Renal cortex interstitium (tissue), 11 donors: Measurements from ENCODE around the gene ZC3H4. TPM values are rescaled to one million over a fixed set of nuclear protein-coding genes. Genes with fewer than 3 reads are reported as not detected.

Experiments used
- DNase-seq, 11 donors: peaks; one replicate each; pipeline ENCODE4 v3.0.0-alpha.2; 2013; ENCODE audit warnings: low read depth in 9 of 11, low spot score in 4 of 11; ENCODE audit errors: extremely low read depth in 1 of 11
- polyA plus RNA-seq, 3 donors: library from polyadenylated mRNA; unstranded; fragments of 120-200 nt; gene quantifications; one replicate each; pipeline ENCODE4 v1.2.1, GENCODE V29; 2013; ENCODE audit not compliant: insufficient read length in 3 of 3

The ZC3H4 gene
- polyA plus RNA-seq, 3 donors = 31.6 to 42.7 (median 42.0) TPM

GRCh38 chr19:47142779-47143178 is 29.2 kb upstream of the ZC3H4 start:
- no peak for DNase-seq

- no peak for DNase-seq
Measured at GRCh38 chr19:47141695-47142094, 28.1 kb upstream of the ZC3H4 start.

GRCh38 chr19:47141252-47141651 is 27.7 kb upstream of the ZC3H4 start:
- peak in 2 of 11 donors; percentile 48 to 68 for DNase-seq

GRCh38 chr19:47135156-47135555 is 21.6 kb upstream of the ZC3H4 start:
- no peak for DNase-seq

GRCh38 chr19:47134545-47134944 is 21.0 kb upstream of the ZC3H4 start:
- DNase-seq = no peak

GRCh38 chr19:47133021-47133471 is 19.5 kb upstream of the ZC3H4 start:
- no peak for DNase-seq

- no peak for DNase-seq
Measured at GRCh38 chr19:47132194-47132852, 18.7 kb upstream of the ZC3H4 start.

- peak; percentile 92 to 98 (median 97) for DNase-seq
Measured at GRCh38 chr19:47130589-47131227, 17.1 kb upstream of the ZC3H4 start, which contains the start of gene SAE1. SAE1 (plus strand) TSS chr19:47130835; CDS start chr19:47130931, 96 bp downstream.

- no peak for DNase-seq
Measured at GRCh38 chr19:47130120-47130588, 16.6 kb upstream of the ZC3H4 start.

- no peak for DNase-seq
Measured at GRCh38 chr19:47129579-47129978, 16.0 kb upstream of the ZC3H4 start.

GRCh38 chr19:47125669-47125938 is 12.0 kb upstream of the ZC3H4 start:
- no peak for DNase-seq

- peak in 4 of 11 donors; percentile 59 to 78 (median 74) for DNase-seq
Measured at GRCh38 chr19:47124937-47125668, 11.5 kb upstream of the ZC3H4 start.

GRCh38 chr19:47123406-47123805 is 9.8 kb upstream of the ZC3H4 start:
- DNase-seq = no peak

GRCh38 chr19:47122359-47123335 is 9.1 kb upstream of the ZC3H4 start:
- no peak for DNase-seq

- no peak for DNase-seq
Measured at GRCh38 chr19:47120470-47121067, 7.0 kb upstream of the ZC3H4 start.

GRCh38 chr19:47113850-47114651 is 475 bp upstream of the ZC3H4 start:
- DNase-seq = no peak

GRCh38 chr19:47112166-47112996 is 1.2 kb downstream of the ZC3H4 start:
- peak in 6 of 11 donors; percentile 58 to 76 (median 73) for DNase-seq
